ENCODE results near the gene BBIP1. TPM values are rescaled to one million over a fixed set of nuclear protein-coding genes. Genes with fewer than 3 reads are reported as not detected.

The BBIP1 gene
- total and polyA plus RNA-seq, 2 donors (not counting 3 experiments of a cell fraction or from before 2014, with no cell fraction given): 9.9 to 32.8 TPM

DNA sequence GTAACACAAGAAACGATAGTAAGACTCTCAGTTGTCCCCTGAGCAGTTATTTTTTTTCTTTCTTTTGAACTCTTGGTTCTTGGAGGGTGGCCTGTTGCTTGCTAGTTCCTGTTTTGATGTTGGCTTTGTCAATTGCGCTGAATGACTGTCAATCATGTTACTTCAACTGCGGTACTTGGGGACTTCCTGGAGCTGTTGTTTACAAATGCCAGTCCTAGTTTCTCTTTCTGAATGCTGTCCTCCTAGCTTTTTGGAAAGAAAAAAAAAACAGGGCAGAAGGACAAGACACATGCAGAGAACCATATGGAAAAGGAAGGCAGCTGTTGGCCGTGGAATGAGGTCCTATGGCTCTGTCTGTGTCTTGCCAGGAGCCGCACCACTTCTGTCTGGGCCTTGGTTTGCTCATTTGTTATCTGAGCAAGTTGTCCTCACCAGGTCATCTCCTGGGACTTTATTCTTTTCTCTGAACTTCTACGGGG lies 54.3 kb downstream of the BBIP1 start:
- Histone ChIP-seq H3K4me3 (replicated peaks in 1 of 3; ENCODE audit: insufficient read depth in 1 of 3, low read depth in 1 of 3, low read length in 3 of 3) (no peak overlapping the region), H3K79me2 (ENCODE audit: control insufficient read depth, insufficient read depth, low read length) (no peaks in the 10 kb centered on the region), H3K4me1 (ENCODE audit: control insufficient read depth, extremely low read depth, insufficient read depth, low read length) (no peaks in the 10 kb centered on the region), H2AFZ (ENCODE audit: low read depth, low read length) (no peak overlapping the region), H4K20me1 (replicated peaks; ENCODE audit: control insufficient read depth, extremely low read depth, insufficient read depth, low read length) (no peaks in the 10 kb centered on the region), H3K9me3 (replicated peaks; ENCODE audit: control insufficient read depth, insufficient read depth, low read length) (no peaks in the 10 kb centered on the region), H3K36me3 (ENCODE audit: control insufficient read depth in 2 of 2, extremely low read depth in 1 of 2, insufficient read depth in 2 of 2, low read length in 2 of 2) (no peaks in the 10 kb centered on the region), H3K27ac (ENCODE audit: insufficient read depth, low read depth, low read length) (no peak overlapping the region), H3K27me3 (ENCODE audit: control insufficient read depth in 2 of 2, insufficient read depth in 2 of 2, low read length in 2 of 2) (peaks cover 8 to 13% of the 10 kb centered on the region in 2 experiments), H3K9me1 (replicated peaks; ENCODE audit: control insufficient read depth, extremely low read depth, insufficient read depth, low read length) (no peaks in the 10 kb centered on the region), H3K9ac (replicated peaks; ENCODE audit: extremely low read depth, insufficient read depth, low read length) (no peak overlapping the region), H3K4me2 (ENCODE audit: insufficient read depth, low read length) (no peak overlapping the region)
- no TSS peak for BruUV-seq (replicated peaks)
- no peak for DNase-seq (ENCODE audit: low read depth, low spot score)
- TF ChIP-seq, protein P1, sequence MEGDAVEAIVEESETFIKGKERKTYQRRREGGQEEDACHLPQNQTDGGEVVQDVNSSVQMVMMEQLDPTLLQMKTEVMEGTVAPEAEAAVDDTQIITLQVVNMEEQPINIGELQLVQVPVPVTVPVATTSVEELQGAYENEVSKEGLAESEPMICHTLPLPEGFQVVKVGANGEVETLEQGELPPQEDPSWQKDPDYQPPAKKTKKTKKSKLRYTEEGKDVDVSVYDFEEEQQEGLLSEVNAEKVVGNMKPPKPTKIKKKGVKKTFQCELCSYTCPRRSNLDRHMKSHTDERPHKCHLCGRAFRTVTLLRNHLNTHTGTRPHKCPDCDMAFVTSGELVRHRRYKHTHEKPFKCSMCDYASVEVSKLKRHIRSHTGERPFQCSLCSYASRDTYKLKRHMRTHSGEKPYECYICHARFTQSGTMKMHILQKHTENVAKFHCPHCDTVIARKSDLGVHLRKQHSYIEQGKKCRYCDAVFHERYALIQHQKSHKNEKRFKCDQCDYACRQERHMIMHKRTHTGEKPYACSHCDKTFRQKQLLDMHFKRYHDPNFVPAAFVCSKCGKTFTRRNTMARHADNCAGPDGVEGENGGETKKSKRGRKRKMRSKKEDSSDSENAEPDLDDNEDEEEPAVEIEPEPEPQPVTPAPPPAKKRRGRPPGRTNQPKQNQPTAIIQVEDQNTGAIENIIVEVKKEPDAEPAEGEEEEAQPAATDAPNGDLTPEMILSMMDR (IDR thresholded peaks at IDR 0.05; ENCODE audit: extremely low read depth in 1 of 2, insufficient read depth in 1 of 2, low read depth in 1 of 2, low read length in 2 of 2): no peak
- TF ChIP-seq MYC (IDR thresholded peaks at IDR 0.05; ENCODE audit: low read depth, low read length) (no peak), EZH2 (IDR thresholded peaks at IDR 0.05; ENCODE audit: borderline replicate concordance, low read depth, low read length, severe bottlenecking) (no peak), POLR2A (IDR thresholded peaks at IDR 0.05; ENCODE audit: low read depth, low read length) (no peak), POLR2AphosphoS5 (IDR thresholded peaks at IDR 0.05; ENCODE audit: insufficient read depth, low read depth, low read length) (no peak), JUN (IDR thresholded peaks at IDR 0.05; ENCODE audit: borderline replicate concordance, insufficient read depth, insufficient read length, low read depth) (no peak), GATA2 (IDR thresholded peaks at IDR 0.05; ENCODE audit: insufficient read depth, insufficient read length, low read depth, low read length) (no peak), FOS (IDR thresholded peaks at IDR 0.05; ENCODE audit: borderline replicate concordance, insufficient read depth, low read length) (no peak)
- TF ChIP-seq, protein P2, sequence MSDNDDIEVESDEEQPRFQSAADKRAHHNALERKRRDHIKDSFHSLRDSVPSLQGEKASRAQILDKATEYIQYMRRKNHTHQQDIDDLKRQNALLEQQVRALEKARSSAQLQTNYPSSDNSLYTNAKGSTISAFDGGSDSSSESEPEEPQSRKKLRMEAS (IDR thresholded peaks at IDR 0.05; ENCODE audit: insufficient read depth, insufficient read length): no peak
- POLR2A ChIA-PET: no interaction called here
- intact Hi-C loops (cut with micrococcal nuclease): loop anchor here (5.0 kb wide), 1 partner anchor 87 kb away; no protein-coding TSS in a partner anchor
- no peak for FAIRE-seq
- CTCF ChIA-PET: interaction anchor here (1.0 kb wide), 1 partner anchor 61 kb away, joined by 3 read pairs; no protein-coding TSS in a partner anchor
- dilution Hi-C loops (cut with MboI; ENCODE audit: extremely low pct_ligation_motif_present, low sequenced_read_pairs): no loop called here

All from endothelial cell of umbilical vein (primary cell).